NT2/D1 (cell line): ENCODE results near the gene ATF7IP2.

Source experiments
- DNase-seq: peaks from one replicate; pipeline ENCODE4 v3.0.0-alpha.2; 2011; ENCODE audit warnings: low read depth, low spot score
- H3K27me3 ChIP-seq: 2 replicates; pipeline ENCODE4 v1.6.0; 2011; ENCODE audit warnings: mild to moderate bottlenecking; ENCODE audit not compliant: insufficient read length, insufficient read depth
- H3K36me3 ChIP-seq: 2 replicates; pipeline ENCODE4 v1.6.1; 2011; ENCODE audit warnings: mild to moderate bottlenecking, low read length, mixed read lengths; ENCODE audit not compliant: insufficient read depth, insufficient read length
- H3K4me1 ChIP-seq: 2 replicates; pipeline ENCODE4 v1.5.1; 2011; ENCODE audit not compliant: insufficient read depth, insufficient read length
- H3K4me3 ChIP-seq: 2 replicates; pipeline ENCODE4 v1.5.1; 2011; ENCODE audit warnings: low read depth; ENCODE audit not compliant: insufficient read length
- H3K9ac ChIP-seq: 2 replicates; pipeline ENCODE4 v1.6.0; 2011; ENCODE audit warnings: low read depth; ENCODE audit not compliant: insufficient read length
- H3K9me3 ChIP-seq: 2 replicates; pipeline ENCODE4 v1.5.1; 2011; ENCODE audit warnings: mild to moderate bottlenecking, low read length; ENCODE audit not compliant: insufficient read depth
- SUZ12 ChIP-seq: IDR thresholded peaks from 2 replicates; pipeline ENCODE4 v1.6.1; 2011; ENCODE audit not compliant: insufficient read length, insufficient read depth; ENCODE audit errors: extremely low read depth
- YY1 ChIP-seq: IDR thresholded peaks from 2 replicates; pipeline ENCODE4 v1.6.1; 2011; ENCODE audit not compliant: insufficient read length, insufficient read depth
- ZNF274 ChIP-seq: IDR thresholded peaks from 2 replicates; pipeline ENCODE4 v1.6.1; 2011; ENCODE audit warnings: mild to moderate bottlenecking, low read depth, low read length

ATF7IP2 gene

GRCh38 chr16:10528635-10529034 is 142.8 kb downstream of the ATF7IP2 start:
- Histone ChIP-seq H3K4me1 (no peaks in the 10 kb centered on the region), H3K9me3 (no peaks in the 10 kb centered on the region)
- TF ChIP-seq YY1, result no peak
- TF ChIP-seq ZNF274, result no peak
- no peak for TF ChIP-seq SUZ12

GRCh38 chr16:10529895-10530669 is 144.2 kb downstream of the ATF7IP2 start:
- H3K36me3 ChIP-seq, result peaks cover 32% of the 10 kb centered on the region
- H3K9ac ChIP-seq, result no peak overlapping the region
- DNase-seq, result no peak
- no peaks in the 10 kb centered on the region for H3K9me3 ChIP-seq
- H3K4me3 ChIP-seq, result no peak overlapping the region
- H3K27me3 ChIP-seq, result no peaks in the 10 kb centered on the region
- TF ChIP-seq YY1, result no peak
- no peak for TF ChIP-seq SUZ12
- no peak for TF ChIP-seq ZNF274
- H3K4me1 ChIP-seq, result no peaks in the 10 kb centered on the region

More at GRCh38 chr16:10528635-10529034, 142.8 kb downstream of the ATF7IP2 start:
- Histone ChIP-seq H3K4me3 (no peak overlapping the region), H3K36me3 (peaks cover 22% of the 10 kb centered on the region), H3K27me3 (no peaks in the 10 kb centered on the region), H3K9ac (no peak overlapping the region)
- no peak for DNase-seq

- TF ChIP-seq ZNF274 (no peak), YY1 (no peak), SUZ12 (no peak)
Measured at GRCh38 chr16:10530685-10531084, 144.8 kb downstream of the ATF7IP2 start.

GRCh38 chr16:10531582-10531981 is 145.7 kb downstream of the ATF7IP2 start:
- no peak for TF ChIP-seq YY1
- TF ChIP-seq SUZ12, result no peak
- TF ChIP-seq ZNF274, result no peak
- Histone ChIP-seq H3K36me3 (peaks cover 44% of the 10 kb centered on the region), H3K9me3 (no peaks in the 10 kb centered on the region), H3K27me3 (no peaks in the 10 kb centered on the region), H3K4me3 (no peak overlapping the region), H3K4me1 (no peaks in the 10 kb centered on the region), H3K9ac (no peak overlapping the region)
- no peak for DNase-seq

More at GRCh38 chr16:10530685-10531084, 144.8 kb downstream of the ATF7IP2 start:
- Histone ChIP-seq H3K27me3 (no peaks in the 10 kb centered on the region), H3K36me3 (peaks cover 36% of the 10 kb centered on the region), H3K9me3 (no peaks in the 10 kb centered on the region), H3K4me3 (no peak overlapping the region), H3K9ac (no peak overlapping the region), H3K4me1 (no peaks in the 10 kb centered on the region)
- DNase-seq, result no peak
